Measurements from ENCODE around the gene NPC1L1. TPM values are rescaled to one million over a fixed set of nuclear protein-coding genes. Genes with fewer than 3 reads are reported as not detected.

Gene NPC1L1
- total RNA-seq, 3 donors from 2014 or later (not counting 1 experiment from before 2014, with no cell fraction given): 0.10 to 0.16 TPM; not detected in 1

- Mint-ChIP-seq H3K27ac (no peak overlapping the region), H3K36me3 (no peaks in the 10 kb centered on the region), H3K4me1 (no peaks in the 10 kb centered on the region), H3K27me3 (ENCODE audit: low read depth in 2 of 2) (no peaks in the 10 kb centered on the region), H3K9me3 (peaks cover 0 to 2% of the 10 kb centered on the region in 2 donors), H3K4me3 (no peak overlapping the region)
- intact Hi-C loops (cut with micrococcal nuclease): no loop called here
- Histone ChIP-seq H3K27ac (ENCODE audit: low read length) (no peak overlapping the region), H3K4me3 (ENCODE audit: low read length) (no peak overlapping the region), H3K36me3 (ENCODE audit: control insufficient read depth, insufficient read depth, low read length) (no peaks in the 10 kb centered on the region), H3K4me1 (ENCODE audit: control insufficient read depth, insufficient read depth, low read length) (no peaks in the 10 kb centered on the region), H3K9me3 (ENCODE audit: control insufficient read depth, insufficient read depth, low read length) (no peaks in the 10 kb centered on the region), H3K27me3 (ENCODE audit: control insufficient read depth, insufficient read depth, low read length) (no peaks in the 10 kb centered on the region)
- no peak for DNase-seq
- 89% methylated on average over 8 of the region's 8 CpGs for WGBS (ENCODE audit: insufficient coverage)
- TF ChIP-seq CTCF (IDR thresholded peaks at IDR 0.05): no peak
- no peak for ATAC-seq
These were observed 7.7 kb downstream of the NPC1L1 start for GRCh38 chr7:44533301-44534055.

GRCh38 chr7:44531421-44532380, 9.4 kb downstream of the NPC1L1 start:
- no peak for DNase-seq
- no peak overlapping the region for H3K4me3 Mint-ChIP-seq
- H3K9me3 Mint-ChIP-seq: peaks cover 0 to 2% of the 10 kb centered on the region in 2 donors
- ATAC-seq: no peak
- intact Hi-C loops (cut with micrococcal nuclease): no loop called here
- no peak for TF ChIP-seq CTCF (IDR thresholded peaks at IDR 0.05)
- no peak overlapping the region for H3K4me3 ChIP-seq (ENCODE audit: low read length)
- no peak overlapping the region for H3K27ac ChIP-seq (ENCODE audit: low read length)
- no peaks in the 10 kb centered on the region for H3K27me3 ChIP-seq (ENCODE audit: control insufficient read depth, insufficient read depth, low read length)
- H3K4me1 ChIP-seq (ENCODE audit: control insufficient read depth, insufficient read depth, low read length): no peaks in the 10 kb centered on the region
- WGBS (ENCODE audit: insufficient coverage): 80% methylated on average over 17 of the region's 17 CpGs
- H3K36me3 ChIP-seq (ENCODE audit: control insufficient read depth, insufficient read depth, low read length): no peaks in the 10 kb centered on the region
- no peaks in the 10 kb centered on the region for H3K36me3 Mint-ChIP-seq
- no peaks in the 10 kb centered on the region for H3K4me1 Mint-ChIP-seq
- H3K27me3 Mint-ChIP-seq (ENCODE audit: low read depth in 2 of 2): no peaks in the 10 kb centered on the region
- no peaks in the 10 kb centered on the region for H3K9me3 ChIP-seq (ENCODE audit: control insufficient read depth, insufficient read depth, low read length)
- H3K27ac Mint-ChIP-seq: no peak overlapping the region

GRCh38 chr7:44530990-44531389, 10.1 kb downstream of the NPC1L1 start:
- H3K9me3 ChIP-seq (ENCODE audit: control insufficient read depth, insufficient read depth, low read length): peaks cover 5% of the 10 kb centered on the region
- WGBS (ENCODE audit: insufficient coverage): 75% methylated on average over 10 of the region's 10 CpGs
- Mint-ChIP-seq H3K4me3 (no peak overlapping the region), H3K27ac (no peak overlapping the region), H3K36me3 (no peaks in the 10 kb centered on the region), H3K9me3 (peaks cover 0 to 2% of the 10 kb centered on the region in 2 donors), H3K27me3 (ENCODE audit: low read depth in 2 of 2) (no peaks in the 10 kb centered on the region), H3K4me1 (no peaks in the 10 kb centered on the region)
- TF ChIP-seq CTCF (IDR thresholded peaks at IDR 0.05): no peak
- no peak overlapping the region for H3K4me3 ChIP-seq (ENCODE audit: low read length)
- no peak for ATAC-seq
- H3K4me1 ChIP-seq (ENCODE audit: control insufficient read depth, insufficient read depth, low read length): no peaks in the 10 kb centered on the region
- H3K27ac ChIP-seq (ENCODE audit: low read length): no peak overlapping the region
- no peaks in the 10 kb centered on the region for H3K27me3 ChIP-seq (ENCODE audit: control insufficient read depth, insufficient read depth, low read length)
- no peak for DNase-seq
- H3K36me3 ChIP-seq (ENCODE audit: control insufficient read depth, insufficient read depth, low read length): no peaks in the 10 kb centered on the region
- intact Hi-C loops (cut with micrococcal nuclease): no loop called here

Measured in natural killer cell (primary cell).